ENCODE measurements around the gene CGB1.

GRCh38 chr19:49009828-49010227, 26.9 kb downstream of the CGB1 start:
- TF ChIP-seq CTCF (optimal IDR thresholded peaks at IDR 0.05 in 1 of 3, IDR thresholded peaks at IDR 0.05 in 1 of 3, conservative IDR thresholded peaks at IDR 0.05 in 1 of 3; ENCODE audit: extremely low read depth in 1 of 3, insufficient read depth in 2 of 3, low read length in 3 of 3) (no peak), EZH2 (IDR thresholded peaks at IDR 0.05; ENCODE audit: low read length) (no peak)
